IPS DF 19.7 (cell line): ENCODE results near the gene XKR7.

Experiments used
- DNase-seq: peaks from one replicate; pipeline ENCODE4 v3.0.0-alpha.2; 2013; ENCODE audit warnings: low read depth, low spot score

Gene XKR7

DNA sequence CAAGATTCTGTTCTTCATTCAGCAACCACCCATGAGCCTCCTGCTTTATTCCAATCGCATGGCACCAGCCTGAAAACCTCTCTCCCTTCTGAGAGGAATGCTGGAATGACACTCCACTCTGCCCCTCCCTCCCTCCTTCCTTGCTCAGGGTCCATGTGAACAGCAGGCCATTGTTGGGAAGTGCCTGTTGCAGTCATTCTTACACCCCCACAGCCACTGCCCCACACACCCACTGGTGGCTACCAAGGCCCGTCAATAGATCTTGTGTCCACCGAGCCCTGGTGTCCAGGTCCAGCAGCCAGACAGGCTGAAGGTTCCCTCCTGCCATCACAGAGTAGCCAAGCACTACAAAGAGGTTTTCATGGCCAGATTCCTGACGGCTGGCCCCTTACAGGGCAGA, 22.6 kb upstream of the XKR7 start:
- no peak for DNase-seq

DNA sequence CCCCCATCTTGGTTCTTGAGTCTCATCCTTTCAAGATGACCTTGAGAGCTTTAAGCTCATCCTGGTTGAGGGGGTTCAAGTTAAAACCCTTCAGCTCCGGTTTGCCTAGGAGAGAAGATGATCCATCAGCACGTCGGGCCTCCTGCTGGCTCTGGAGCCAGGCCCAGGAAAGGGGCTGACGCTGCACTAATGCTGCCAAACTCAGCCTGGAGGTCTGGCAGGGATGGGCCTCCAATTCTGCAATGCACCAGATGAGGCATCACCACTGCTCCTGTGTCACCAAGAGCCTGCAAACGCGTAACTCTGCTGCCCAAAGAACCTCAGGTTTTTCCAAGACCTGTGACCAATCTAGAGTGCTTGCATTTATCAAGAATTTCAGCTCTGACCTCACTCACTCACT, 22.2 kb upstream of the XKR7 start:
- no peak for DNase-seq

DNA sequence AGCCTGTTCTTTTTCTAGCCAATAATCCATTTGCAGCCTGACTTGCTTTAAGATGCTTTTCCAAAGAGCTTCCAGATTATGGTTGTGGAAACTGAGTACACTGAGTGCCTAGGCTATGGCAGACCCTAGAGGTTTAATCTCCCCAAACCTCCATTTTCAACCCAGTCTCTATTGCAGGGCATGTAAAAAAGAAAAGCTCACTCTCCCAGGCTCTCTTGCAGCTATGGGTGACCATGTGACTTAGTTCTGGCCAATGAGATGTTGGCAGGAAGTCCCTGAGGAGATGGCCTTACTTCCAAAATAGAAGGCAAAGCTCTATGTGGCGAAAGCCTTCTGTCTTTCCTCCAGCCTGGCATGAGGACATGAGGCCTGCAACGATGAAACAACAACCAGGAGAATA, 19.9 kb upstream of the XKR7 start:
- DNase-seq, result no peak

DNA sequence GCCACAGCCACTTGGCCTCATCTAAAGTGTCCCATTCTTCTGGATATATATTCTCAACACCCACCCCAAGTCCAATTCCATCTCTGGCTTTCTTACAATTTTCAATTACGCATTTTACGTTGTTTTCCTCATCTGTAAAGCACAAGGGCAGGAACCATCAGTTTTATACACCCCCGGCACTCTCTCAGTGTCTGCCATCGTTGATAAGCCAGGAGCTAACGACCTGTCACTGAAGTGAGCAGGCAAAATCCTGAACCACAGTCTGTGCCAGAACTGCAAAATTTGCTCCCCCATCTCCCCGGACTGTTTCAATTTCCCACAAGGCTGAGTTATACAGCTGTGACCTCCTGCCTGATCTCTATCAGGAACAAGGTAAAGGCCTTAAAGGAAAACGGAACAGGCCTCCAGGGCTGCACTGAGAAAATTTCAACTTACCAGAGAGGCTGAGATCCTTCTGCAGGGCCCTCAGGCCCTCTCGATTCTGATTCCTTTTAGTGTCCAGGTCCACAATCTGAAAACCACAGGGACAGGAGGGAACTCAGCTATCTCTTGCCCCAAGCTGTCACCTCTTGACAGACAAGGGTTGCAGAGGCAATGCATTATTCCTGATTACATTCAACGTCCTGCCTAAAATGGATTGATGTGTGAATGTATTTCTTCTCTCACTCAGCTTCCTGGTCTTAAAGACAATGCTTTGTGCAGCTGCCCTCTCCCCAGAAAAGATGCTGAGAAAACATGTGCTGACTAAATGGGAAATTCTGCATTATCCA, 17.9 kb upstream of the XKR7 start:
- DNase-seq, result no peak

DNA sequence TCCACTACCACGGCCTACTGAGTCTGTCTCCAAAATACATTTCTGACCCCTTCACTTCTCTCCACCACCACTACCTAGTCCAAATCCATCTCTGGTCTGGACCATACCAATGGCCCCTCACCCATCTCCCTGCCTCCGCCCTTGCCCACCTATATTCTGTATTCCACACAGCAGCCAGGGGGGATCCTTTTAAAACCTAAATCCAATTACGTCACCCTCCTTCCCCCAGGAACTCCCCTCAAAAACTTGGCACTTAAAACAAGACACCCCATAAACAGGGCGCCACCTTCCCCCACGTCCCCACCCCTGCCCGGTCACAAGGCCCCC, 16.8 kb upstream of the XKR7 start:
- no peak for DNase-seq

DNA sequence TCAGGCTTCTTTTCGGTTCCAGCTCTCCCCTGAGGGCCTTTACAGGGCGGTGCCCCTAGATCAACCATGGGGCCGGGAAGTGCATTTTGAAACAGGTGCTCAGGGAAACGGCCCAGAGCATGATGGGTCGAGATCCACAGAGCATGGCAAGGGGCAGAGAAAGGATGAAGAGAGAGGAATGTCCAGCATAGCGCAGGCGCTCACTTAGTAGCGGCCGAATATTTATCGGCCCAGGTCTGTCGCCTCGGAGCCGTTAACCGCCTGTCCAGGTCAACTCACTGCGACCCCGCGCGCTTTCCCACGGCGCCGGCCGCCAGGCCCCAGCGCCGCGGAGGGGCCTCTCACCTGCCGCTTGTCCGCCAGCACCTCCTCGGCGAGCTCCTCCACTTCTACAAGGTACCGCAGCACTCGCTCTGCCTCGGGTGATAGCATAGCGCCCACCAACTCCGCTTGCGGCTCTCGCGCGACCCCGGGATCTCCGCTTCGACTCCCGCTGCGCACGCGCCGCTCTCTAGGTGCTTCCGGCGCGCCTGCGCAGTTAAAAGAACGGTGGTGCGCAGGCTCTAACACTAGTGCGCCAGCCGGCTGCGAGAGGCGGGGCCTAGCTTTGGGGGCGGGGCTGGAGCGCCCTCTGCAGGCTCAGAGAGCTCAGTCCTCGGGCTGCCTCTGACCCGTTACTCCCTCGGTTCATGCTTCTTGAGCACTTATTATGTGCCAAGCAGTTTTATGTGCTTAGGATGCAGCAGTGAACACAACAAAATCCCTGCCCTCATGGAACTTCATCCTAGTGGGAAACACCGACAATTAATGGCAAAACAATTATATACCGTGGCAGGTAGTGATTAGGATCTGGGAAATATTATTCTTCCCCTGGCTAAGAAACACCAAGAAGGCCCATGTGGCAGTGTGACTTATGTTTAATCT, 16.2 kb upstream of the XKR7 start, which contains the start of gene PDRG1:
PDRG1 (minus strand) TSS at position 517 of the 924 bp plus-strand sequence; CDS start at position 432, 85 bp downstream.
- peak; percentile 64 for DNase-seq

DNA sequence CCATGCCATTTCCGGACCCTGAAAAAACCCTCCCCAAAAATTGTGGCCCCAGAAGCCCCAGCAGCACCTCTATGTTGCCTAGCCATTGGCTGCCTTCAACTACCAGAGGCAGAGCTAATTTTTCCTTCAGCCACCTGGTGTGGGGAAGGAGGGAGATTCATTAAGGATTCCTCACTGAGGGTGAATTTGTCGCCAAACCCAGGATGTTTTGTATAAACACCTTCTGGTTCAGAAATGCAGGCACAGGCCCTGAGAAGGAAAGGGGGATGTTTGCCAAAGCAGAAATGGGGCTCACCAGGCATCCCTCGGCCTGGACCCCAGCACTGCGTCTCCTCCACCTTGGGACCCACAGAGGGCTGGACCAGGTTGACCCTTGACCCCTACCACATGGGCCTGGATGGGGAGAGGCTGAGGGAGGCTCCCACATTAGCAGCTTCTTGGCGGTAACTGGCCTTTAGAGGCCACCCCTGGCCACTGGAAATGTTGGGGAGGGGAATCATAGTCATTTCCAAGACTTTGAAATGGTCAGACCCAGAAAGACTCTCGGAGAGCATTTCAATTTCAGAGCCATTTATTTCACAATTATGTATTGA, 14.3 kb upstream of the XKR7 start:
- DNase-seq, result no peak

DNA sequence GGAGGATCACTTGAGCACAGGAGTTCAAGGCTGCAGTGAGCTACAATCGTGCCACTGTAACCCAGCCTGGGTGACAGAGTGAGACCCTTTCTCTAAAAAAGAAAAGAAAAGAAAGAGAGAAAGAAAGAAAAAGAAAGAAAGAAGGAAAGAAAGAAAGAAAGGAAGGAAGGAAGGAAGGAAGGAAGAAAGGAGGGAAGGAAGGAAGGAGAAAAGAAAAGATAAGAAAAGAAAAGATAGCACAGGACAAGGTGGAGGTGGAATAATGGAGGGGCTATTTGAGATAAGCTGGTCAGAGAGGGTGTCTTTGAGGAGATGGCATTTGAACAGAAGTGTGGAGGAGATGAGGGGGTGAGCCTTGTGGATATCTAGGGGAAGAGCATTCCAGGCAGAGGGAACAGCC, 13.5 kb upstream of the XKR7 start:
- DNase-seq, result no peak

DNA sequence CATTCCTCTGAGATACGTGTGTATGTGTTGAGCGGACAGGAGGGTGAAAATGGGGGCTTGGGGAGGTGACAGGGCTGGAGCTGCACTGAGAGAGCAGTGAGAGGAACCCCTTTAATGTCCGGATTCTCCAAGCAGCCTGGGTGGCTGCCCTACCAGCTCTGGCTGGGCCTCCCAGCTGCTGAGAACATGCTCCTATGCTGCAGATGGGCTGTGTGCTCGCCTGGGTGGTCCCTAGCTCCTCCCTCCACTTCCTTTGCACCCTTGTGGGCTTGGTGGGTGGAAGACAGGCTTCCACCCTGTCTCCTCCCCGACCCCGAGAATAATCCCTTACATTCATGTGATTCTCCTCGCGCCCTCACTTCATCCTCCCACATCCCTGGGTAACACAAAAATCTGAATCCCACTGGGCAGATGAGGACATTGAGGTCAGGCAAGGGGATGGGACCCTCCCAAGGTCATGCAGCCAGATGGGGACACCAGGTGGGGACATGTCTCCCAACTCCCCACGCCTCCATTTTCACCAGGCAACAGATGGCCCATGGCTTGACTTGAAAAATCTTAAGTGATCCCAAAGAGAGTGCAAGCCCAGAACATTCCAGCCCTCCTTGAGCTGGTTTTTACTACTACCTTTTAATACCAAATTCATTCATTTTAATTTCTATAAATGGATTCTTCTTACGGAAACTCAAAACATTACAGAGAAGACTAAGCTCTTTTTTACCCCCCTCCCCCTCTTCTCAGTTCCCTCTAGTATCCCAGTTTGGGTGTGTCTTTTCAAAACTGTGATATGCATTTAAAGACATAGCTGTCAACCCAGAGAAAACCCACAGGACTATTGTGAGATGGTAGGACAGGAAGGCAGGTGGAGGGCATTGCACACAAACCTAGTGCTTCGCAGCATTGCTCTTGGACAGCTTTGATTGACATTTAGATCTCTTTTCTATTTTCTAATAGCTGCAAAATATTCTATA, 11.1 kb upstream of the XKR7 start:
- no peak for DNase-seq

DNA sequence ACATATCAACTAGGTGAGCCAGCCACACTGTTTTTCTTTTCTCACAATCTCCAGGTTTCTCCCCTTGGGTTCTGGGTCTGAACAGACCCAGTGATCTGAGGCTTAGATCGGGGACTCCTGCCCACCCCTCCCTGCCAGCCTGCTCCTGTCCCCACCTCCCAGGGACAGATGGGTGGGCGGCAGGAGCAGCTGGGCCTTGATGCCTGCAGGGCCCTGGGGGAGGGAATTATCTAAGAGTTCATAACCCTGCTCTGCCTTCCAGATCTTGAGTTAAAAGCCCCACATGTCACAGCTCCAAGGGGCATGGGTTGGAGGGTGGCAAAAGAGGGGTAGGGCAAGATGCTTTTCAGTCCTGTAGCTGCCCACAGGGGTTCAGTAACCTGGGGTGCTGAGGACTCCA, 5.2 kb upstream of the XKR7 start:
- no peak for DNase-seq

DNA sequence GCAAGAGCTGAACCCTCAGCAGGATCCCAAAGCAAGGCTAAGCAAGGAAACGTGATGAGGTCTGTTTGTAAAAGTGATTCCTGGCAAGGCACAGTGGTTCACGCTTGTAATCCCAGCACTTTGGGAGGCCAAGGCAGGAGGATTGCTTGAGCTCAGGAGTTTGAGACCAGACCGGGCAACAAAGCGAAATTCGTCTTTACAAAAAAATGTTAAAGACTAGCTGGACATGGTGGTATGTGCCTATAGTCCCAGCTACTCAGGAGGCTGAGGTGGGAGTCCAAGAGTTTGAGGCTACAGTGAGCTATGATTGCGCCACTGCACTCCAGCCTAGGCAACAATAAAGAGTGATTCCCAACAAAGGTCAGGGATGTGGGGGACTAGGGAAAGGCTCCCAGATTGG, 4.1 kb upstream of the XKR7 start:
- DNase-seq, result no peak

DNA sequence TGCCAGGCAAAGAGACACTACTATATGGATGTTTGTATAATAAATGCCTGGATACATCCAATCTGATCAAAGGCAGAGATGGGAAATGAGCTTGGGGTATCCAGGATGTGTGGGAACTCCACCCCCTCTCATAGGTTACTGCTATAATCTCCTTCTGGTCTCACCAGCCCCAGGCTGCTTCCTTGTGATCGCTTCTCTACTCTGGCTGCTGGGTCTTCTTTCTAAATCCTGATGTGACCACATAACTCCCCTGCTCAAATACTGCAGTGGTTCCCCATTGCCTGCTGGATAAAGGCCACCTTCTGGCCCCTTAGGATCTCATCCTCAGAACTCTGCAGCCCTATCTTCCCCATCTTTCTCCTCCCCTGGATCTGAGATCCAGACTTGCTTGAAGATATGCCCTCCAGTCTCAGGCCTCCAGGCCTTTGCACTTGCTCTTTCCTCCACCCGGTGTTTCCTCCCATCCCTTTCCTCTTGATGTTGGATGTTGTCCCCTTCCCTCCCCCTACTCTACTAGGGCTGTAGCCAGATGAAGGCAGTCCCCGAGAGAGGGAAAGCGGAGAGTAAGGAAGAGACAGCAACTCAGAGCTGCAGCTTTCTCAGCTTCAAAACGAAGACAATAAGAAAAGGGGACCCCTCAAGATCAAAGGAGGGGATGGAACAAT, 828 bp upstream of the XKR7 start:
- DNase-seq, result no peak

DNA sequence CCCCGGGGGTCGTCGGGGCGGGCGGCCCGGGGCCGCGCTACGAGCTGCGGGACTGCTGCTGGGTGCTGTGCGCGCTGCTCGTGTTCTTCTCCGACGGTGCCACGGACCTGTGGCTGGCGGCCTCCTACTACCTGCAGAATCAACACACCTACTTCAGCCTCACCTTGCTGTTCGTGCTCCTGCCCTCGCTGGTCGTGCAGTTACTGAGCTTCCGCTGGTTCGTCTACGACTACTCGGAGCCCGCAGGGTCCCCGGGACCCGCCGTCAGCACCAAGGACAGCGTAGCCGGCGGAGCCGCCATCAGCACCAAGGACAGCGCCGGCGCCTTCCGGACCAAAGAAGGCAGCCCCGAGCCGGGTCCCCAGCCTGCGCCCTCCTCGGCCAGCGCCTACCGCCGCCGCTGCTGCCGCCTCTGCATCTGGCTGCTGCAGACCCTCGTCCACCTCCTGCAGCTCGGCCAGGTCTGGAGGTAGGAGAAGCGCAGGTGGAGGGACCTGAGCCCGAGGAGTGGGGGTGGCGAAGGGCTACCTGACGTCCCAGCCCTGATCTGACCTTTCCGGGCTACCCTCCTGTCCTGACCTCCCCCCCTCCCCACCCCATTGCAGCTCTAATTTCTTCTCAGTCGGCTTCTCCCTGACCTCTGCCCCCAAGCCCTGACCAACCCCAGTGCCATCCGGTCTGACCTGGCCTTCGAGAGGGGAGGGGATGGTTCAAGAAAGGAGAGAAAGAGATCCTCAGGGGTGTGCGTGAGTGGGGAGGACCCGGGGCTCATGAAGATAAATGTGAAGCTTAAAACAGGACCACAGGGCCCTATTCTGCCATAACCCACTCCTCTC, 558 bp downstream of the XKR7 start:
- DNase-seq, result peak; percentile 60

DNA sequence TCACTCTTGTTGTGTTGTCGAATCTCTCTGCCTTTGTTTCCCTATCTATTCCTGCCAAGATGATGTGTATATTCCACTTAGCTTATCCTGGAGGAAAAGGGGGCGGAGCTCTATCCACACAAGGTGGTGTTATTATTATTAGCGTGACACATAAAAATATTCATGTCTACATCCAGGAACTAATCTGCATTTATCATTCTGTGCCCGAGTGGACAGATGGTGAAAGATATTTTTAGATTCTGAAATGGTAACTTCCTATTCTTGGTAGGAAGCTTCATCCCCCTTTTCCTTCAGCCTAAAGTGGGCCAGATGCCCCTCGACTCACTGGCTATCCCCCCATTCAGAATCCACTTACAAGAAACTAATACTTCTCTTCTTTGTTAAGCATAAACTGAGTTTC, 2.0 kb downstream of the XKR7 start:
- no peak for DNase-seq

DNA sequence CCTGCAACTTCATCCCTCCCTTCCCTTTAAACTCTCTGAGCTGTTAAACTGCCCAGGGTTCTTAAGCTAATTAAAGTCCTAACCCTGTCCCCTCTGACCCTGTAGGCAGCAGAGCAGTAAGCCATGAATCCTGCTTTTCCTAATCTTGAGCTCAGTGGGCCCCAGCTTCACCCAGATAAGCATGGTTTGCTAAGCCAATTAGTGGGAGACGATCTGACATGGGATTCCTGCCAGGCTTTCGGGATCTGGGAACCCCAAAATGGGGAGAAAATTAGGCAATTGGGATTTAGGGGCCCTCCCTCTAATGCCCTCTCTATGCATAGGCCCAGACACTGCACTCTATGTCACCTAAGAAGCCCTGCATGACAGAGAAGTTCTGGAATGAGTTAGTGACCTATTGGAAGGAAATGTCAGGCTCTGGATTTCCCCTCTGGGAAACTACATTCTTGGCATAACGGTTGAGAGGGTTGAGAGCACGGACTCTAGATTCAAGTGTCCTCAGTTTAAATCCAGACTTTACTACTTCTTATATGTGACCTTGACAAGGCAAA, 4.6 kb downstream of the XKR7 start:
- DNase-seq, result no peak

DNA sequence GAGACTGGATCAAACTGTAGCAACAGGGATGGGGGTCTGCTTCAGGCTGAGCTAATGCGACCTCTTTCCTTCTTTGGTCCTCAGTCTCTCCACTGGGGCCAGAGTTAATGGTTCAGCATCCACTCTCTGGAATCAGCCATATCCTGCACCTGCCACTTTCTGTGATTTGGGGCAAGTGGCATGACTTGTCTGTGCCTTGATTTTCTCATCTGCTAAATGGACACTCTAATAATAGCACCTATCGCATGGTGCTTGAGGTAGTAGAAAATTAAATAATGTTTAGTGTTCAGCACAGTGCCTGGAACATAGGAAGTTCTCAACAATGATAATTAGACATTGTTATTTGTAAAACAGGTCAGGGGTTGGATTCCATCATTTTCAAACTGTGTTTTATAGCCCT, 6.3 kb downstream of the XKR7 start:
- no peak for DNase-seq

DNA sequence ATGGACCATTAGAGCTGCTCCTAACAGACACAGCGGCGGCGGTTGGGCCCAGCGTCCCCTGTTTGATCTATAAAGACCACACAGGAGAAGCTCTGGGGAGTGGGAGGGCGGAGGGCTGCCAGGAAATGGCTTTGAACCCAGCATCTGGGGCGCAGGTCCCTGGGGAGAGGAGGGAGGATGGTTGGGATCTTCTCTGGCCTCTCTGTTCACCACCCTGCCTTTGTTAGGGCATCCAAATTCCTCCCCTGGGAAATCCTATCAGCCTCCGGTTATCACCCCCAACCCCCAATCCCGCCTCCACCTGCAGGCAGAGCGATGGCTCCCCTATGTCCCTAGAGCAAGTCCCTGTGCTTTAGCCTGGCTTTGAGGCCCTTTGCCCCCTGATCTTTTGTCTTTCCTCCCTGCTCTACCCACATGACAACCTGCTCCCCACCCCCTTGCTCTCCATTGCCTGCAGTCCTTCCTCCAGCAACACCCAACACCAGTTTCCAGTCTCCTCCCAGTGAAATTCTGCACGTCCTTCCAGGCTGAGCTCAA, 7.1 kb downstream of the XKR7 start:
- no peak for DNase-seq

DNA sequence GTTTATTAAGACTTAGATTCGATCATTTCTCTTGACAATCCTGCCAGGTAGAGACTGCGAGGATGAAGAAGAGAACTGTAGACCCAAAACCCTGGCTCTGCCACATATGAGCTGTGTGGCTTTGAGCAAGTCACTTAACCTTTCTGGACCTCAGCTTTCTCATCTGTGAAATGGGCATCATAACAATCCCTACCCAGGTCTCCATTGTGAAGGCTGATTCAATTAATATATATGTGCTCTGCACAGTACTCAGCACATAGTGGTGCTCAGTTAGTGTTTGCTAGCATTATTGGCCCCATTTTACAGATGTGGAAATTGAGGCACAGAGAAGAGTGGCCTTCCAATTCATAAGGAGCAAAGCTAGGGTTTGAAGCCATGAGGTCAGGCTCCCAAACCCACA, 7.9 kb downstream of the XKR7 start:
- no peak for DNase-seq

DNA sequence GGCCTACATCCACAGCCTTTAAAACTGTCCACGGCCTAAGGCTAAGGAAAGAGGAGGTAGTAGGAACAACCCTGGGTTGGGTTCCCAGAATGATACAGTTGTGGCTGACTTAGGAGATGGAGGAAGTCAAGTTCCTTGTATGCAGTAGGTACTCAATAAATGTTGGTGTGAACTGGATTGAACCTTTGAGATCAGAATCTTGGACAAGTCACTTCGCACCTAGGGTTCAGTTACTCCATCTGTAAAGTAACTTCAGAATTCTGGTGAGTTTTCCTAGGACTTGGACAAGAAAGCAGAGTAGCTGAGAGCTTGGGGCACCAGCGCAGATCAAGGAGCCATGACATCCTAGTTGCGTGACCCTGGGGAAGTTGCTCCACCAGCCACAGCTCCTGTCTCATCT, 9.1 kb downstream of the XKR7 start:
- DNase-seq, result no peak
